Raji (cell line): ENCODE results near the gene TRPM8.

Experiments
- POLR2A ChIP-seq: IDR thresholded peaks from 2 replicates; pipeline ENCODE4 v1.6.1; 2011; ENCODE audit warnings: low read depth, low read length, control low read depth; ENCODE audit not compliant: insufficient read depth

TRPM8 gene

DNA sequence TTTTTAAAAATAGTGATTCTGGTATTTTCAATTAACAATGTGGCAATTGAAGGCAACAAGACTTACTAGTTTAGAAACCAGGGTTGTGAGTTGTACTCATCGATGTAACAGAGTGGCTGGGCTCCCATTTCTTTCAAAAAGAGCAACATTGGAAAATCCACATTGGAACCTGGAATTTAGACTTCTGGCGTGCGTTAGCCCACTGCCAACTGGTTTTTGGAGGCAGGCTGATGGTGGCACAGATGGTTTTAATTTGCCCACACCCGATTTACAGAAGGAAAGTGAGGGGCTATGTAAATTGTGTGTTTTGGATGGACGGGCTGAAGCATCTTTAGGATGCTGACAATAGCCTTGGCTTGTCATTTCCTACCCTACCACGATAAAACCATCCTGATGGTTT, 66.3 kb downstream of the TRPM8 start:
- no peak for TF ChIP-seq POLR2A

DNA sequence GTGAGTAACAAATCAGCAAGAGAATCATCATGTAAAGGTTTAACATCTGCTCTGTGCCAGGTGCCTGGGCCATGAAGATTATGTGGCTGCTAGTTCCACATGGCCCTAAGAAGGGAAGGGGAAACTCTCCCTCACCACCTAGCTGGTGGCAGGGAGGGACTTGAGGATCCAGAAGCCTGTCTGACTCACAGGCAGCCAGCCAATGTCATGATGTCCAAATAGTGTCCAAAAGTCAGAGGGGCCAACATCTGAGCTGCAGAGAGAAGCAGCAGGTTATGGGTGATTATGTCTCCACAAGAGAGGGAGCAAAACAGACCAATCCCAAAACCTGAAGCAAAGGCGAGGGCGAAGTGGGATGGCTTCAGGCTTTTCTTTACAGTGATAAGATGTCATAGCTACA, 71.4 kb downstream of the TRPM8 start:
- TF ChIP-seq POLR2A: no peak

DNA sequence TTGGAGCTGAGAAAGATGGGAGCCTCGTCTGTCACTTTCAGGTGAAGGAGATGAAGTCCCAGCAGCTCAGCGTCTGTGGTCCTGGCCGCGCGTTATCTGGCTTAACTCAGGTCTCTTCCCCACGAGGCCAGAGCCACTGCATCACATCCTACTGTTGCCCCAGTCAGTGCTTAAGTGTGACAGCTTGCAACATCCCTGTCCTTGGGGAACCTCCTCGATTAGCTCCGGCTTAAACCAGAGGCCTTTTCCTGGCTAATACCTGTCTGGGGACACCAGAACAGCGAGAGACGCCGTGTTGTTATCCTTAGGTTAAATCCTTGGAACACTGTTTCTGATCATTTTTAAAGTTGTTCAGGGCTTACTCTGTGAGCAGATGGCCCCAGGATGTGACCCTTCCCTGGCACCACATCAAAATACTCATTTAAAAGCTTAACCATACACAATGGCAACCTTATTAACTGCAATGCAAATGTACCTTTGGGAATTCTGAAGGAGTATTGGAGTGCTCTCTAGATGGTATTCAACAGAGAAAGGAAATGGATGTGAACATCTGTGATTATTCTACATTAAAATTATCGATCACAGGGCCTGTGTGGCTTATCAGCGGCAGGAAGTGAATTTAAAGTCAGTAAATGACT, 72.2 kb downstream of the TRPM8 start:
- no peak for TF ChIP-seq POLR2A

DNA sequence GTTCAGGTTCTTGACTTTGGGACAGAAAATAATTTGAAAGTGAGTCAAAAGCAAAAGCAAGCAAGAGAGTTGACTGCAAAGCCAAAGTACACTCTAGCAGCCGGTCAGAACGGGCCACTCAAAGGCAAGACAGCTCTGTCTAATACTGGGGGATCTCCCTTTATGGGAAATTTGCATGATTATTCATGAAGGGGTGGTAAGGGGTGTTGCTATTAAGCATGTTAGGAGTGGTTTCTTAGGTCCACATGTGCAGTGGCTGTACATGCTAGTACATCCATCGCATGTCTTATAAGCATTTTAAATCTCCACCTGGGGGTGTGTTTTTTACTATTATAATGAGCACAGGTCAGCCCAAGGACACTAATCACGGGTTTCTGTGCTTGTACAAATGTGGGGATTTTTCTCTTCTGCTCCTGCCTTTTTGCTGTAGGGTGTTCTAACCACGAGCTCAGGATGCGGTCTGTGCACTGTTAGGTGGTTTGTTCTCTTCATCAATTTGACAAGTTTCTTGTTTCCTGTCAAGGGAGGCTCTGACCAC, 73.2 kb downstream of the TRPM8 start:
- no peak for TF ChIP-seq POLR2A

DNA sequence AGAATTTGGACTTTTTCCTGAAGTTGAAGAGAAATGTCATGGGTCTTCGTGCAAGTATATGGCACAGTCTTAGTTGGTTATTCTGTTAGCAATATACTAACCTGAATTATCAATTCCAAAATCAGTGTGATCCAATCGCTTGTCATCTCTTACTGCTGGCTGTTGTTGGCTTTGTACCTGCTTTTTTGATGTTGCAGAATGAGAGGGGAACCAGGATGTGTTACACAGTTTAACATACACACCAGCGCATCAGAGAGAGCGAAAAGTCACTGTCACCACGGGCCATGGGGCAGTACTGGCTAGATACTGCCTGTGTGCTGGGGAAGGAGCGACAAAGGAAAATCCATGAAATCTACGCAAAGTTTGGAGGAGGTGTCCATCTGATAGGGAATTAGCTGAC, 74.0 kb downstream of the TRPM8 start:
- no peak for TF ChIP-seq POLR2A

DNA sequence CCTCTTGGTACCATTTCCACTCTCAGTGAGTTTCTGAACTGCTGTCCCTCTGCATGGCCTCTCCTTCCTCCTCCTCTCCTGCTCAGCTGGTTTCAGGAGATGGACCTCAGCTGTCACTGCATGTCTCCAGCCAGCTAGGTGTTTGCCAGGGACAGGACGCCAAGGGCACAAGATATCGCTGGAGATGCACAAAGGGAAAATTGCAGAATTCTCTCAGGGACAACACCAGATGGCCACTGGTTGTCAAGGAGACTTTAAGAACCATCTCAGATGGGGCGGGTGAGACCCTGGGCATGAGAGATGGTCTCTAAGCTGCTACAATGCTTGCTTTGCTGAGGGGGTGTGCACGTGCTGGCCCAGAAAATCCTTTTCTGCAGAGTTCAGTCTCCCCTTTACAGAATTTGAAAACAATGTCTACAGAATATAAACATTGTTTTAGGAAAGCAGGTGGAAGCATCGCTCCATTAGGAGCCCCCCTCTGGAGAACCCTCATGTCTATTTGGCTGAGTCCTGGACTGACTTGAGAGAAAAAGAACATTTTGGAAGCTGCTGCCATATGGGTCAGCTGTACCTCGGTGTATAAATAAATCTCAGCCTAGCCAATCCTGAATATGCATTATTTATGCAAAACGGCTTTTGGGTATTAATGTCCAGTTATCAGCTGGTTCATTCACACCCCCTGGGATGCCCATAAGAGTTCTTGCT, 75.5 kb downstream of the TRPM8 start:
- TF ChIP-seq POLR2A: no peak

DNA sequence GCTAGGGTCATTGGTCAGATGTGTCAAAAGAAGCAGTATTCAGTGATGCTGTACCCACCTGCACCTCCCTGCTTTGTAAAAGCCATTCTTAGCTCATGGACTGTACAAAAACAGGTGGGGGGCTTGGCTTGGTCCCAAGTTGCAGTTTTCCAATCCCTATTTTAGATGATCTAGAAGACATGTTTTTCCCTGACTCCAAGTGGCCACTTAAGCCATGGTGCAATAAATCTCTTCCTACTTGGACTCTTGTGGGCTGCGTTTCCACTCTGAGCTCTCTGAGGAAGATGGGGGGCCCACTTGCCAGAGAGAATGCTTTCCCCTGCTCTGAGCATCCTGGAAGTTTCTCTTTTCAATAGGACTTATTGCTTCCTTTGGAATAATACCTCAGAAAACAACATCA, 76.3 kb downstream of the TRPM8 start:
- TF ChIP-seq POLR2A: no peak

DNA sequence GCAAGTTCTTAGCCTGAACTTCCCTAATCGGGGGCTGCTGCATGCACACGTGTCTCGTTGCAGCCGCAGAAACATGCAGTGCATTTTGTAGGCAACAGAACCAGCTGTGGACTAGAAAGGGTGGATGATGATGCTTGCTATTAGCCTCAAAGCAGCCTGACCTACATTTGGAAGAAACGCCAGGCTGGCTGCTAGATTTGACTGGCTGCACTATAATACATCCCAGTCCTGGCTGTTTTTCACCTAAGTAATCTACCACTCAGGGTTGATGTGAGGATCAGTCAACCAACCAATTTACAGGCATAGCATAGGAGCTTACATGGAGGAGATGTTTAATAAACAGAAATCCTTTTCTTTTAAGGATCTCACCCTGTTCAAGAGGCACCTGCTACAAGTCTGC, 77.0 kb downstream of the TRPM8 start:
- no peak for TF ChIP-seq POLR2A

DNA sequence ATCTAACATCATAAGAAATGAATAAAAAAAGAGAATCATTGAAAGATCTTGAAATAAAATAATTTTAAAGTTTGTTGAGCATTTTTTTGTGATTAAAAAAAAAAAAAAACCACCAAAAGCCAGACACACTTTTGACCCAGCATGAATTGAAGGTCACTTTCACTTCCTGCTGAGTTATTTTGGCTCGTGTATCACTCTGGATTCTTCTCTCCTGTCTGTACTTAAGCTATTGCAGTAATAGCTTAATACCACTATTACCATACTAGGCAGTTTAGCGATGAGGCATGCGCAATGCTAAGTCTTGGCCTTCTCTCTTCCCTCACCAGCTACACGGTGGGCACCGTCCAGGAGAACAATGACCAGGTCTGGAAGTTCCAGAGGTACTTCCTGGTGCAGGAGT, 78.8 kb downstream of the TRPM8 start:
- no peak for TF ChIP-seq POLR2A

DNA sequence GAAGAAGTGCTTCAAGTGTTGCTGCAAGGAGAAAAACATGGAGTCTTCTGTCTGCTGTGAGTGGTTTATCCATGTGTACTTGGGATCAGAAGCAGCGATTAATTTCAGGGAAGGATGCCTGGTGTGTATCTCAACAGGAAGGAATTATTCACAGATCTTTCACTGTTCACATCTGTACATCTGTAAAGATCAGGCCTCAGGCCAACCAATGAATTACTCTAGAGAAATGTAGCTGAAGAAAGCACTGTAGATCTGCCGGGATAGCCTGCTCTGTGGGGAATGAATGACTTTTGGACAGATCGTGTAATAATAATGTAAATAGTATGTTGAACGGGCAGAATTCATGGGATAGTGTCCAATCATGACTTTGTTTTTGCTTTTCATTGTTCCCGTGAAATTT, 79.3 kb downstream of the TRPM8 start:
- TF ChIP-seq POLR2A: no peak

DNA sequence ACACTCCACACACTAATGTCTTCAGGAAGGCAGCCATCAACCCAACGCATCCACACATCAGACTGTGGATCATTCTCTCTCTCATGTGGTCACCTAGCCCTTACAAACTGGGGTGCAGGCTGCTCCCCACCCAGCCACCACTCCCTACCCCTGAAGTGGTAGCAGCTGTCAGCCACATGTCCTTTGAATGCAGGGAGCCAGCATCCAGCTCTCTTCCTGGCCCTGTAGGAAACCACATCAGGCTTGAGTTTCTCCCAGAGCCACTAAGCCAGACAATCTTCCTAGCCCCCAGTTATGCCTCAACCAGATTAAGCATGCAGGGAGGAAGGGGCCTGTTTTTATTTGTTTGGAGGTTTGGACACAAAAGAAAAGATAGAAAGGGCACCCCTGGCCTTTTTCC, 80.5 kb downstream of the TRPM8 start:
- no peak for TF ChIP-seq POLR2A

DNA sequence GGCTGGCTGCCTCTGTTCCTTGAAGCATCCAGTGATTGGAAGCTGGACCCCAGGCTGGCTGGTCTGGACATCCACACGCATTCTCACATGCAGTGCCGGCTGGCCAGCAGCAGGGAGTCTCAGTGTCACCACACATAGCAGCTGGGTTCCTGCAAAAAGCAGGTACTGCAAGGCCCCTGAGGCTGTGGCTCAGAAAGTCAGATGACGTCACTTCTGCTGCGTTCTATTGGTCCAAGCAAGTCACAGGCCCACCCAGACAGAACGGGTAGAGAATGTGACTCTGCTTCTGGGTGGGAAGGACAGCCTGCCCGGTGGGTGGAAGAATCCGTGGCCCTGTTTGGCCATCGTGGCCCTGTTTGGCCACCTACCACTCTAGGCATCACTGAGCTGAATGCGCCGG, 82.0 kb downstream of the TRPM8 start:
- TF ChIP-seq POLR2A: no peak

DNA sequence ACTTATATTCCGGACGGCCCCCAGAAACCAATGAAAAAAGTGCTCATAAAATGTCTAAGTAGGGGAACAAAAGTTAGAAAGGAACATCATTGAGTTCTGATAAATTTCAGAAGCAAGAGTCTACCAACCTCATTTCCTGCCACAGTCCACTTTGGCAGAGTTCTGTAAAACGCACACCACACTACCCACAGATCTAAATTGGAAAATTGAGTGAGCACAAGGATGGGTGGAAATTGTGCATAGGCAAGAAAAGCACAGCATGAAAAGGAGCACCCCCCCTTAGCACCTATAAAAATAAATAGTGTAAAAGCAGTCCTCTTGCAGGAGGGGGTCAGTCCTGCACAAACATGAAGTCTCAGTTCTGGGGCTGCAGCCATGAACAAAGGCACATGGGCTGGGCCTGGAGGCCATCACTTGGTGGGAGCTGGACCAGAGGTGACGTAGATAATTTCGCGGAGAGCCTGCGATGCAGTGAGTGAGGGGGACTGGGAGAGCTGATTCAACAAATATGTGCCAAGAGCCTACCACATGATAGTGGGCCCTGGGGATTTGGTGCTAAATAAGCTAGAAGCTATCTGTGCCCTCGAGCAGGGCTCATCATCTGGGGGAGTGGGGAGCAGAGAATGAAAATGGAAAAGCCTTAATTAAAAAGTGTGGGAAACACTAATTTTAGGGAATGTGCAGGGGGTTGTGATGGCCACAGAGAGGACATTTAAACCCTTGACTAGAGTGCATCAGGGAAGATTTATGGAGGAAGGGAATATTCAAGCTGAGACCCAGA, 84.4 kb downstream of the TRPM8 start:
- no peak for TF ChIP-seq POLR2A

DNA sequence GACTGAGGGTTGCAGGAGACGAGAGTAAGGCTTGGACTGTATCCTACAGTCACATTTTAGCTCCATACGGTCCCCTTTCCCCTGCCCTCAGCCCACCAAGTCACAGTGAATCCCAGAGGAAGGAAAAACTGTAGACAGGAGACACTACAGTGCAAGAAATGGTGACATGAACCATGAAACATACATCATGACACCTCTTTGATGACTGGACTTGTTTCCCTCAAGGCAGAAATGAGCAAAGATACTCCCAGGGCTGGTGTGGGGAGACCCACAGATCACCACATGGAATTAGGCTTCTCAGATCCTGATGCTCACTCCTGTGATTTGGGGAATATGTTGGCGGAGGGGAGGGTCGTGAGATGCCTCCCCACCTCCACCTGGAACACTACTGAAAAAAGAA, 85.1 kb downstream of the TRPM8 start:
- TF ChIP-seq POLR2A: no peak

DNA sequence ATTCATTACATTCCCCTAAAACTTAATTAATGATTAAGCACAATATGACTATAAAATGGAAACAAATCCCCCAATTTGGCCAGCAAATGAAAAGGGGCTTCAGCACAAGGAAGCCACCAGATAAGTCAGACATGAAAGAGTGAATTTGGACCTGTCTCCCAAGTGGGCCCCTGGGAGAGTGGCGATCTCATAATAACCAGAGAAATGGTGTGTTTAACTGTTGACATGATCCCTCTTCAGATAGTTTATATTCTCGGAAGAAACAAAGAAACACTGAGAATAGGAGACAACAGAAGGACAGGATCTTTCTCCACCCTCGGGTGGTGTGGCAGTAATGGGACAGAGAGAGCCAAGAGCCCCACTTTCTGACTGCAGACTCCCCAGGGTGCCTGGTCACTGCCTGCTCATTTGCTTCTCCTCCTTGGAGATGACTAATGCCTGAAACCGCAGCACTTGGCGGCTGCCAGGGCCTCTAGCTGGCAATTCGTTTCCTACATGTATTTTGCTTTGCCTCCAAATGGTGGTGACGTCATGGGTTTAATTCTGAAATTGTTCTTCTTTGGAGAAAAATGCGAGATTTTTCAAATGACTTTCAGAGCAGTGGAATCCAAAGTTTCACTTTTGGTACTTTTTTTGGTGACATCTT, 86.9 kb downstream of the TRPM8 start:
- TF ChIP-seq POLR2A: no peak
